Left lung (tissue), 10 donors: ENCODE measurements around the gene PARP11. TPM values are rescaled to one million over a fixed set of nuclear protein-coding genes. Genes with fewer than 3 reads are reported as not detected.

Source experiments
- ATAC-seq: fragments of 200-7000 bp; cut with Tn5 transposase; one replicate; pipeline ENCODE4 v1.9.1; 2020; ENCODE audit warnings: moderate library complexity
- DNase-seq, 4 donors: peaks; one replicate each; pipeline ENCODE4 v3.0.0-alpha.2; 2013 to 2020
- H3K27ac ChIP-seq, 2 donors: fragments of 200-600 bp; sonication (generic) in 1 of 2; one replicate each; pipeline versions ENCODE4 v1.5.0 to v1.8.0; 2020 to 2021
- H3K27me3 ChIP-seq, 2 donors: fragments of 200-600 bp; sonication (generic) in 1 of 2; one replicate each; pipeline versions ENCODE4 v1.5.0 to v1.8.0; 2020 to 2021
- H3K36me3 ChIP-seq, 2 donors: fragments of 200-600 bp; sonication (generic) in 1 of 2; one replicate each; pipeline versions ENCODE4 v1.5.0 to v1.8.0; 2020 to 2021
- H3K4me1 ChIP-seq, 2 donors: fragments of 200-600 bp; one replicate each; pipeline ENCODE4 v1.8.0; 2021
- H3K4me3 ChIP-seq, 2 donors: fragments of 200-600 bp; sonication (generic) in 1 of 2; one replicate each; pipeline versions ENCODE4 v1.5.0 to v1.8.0; 2020 to 2021; ENCODE audit warnings: mild to moderate bottlenecking in 1 of 2
- H3K9me3 ChIP-seq, 2 donors: fragments of 200-600 bp; sonication (generic) in 1 of 2; one replicate each; pipeline versions ENCODE4 v1.5.0 to v1.8.0; 2020 to 2021
- CTCF ChIP-seq, 2 donors: fragments of 200-600 bp; sonication (generic) in 1 of 2; IDR thresholded peaks; one replicate each; pipeline versions ENCODE4 v1.5.0 to v1.8.0; 2021; ENCODE audit warnings: antibody characterized with exemption in 2 of 2
- intact Hi-C, 2 donors: fragments of 100-400 bp; cut with DNase I; formaldehyde crosslinking; loops; one replicate each; pipeline versions ENCODE4 v1.11.2 to v1.14.2; 2022
- polyA plus RNA-seq, 6 donors: library from polyadenylated mRNA; unstranded; fragments of 120-200 nt; gene quantifications; one replicate each; pipeline ENCODE4 v1.2.1, GENCODE V29; 2013; ENCODE audit not compliant: insufficient read length in 6 of 6
- total RNA-seq, 2 donors: library from RNA; stranded (reverse); fragmentation: NEBNext Ultra II Directional; extraction: Animal tissue kit (Norgen Biotek cat#: 25700); gene quantifications; one replicate each; pipeline ENCODE4 v1.2.1, GENCODE V29; 2021
- donor health status: DM: no; HTN: yes; CAD: no.
- donor health status: DM: no; HTN: no; CAD: no.

The PARP11 gene
- total and polyA plus RNA-seq, 8 donors: 11.0 to 18.3 (median 15.9) TPM

DNA sequence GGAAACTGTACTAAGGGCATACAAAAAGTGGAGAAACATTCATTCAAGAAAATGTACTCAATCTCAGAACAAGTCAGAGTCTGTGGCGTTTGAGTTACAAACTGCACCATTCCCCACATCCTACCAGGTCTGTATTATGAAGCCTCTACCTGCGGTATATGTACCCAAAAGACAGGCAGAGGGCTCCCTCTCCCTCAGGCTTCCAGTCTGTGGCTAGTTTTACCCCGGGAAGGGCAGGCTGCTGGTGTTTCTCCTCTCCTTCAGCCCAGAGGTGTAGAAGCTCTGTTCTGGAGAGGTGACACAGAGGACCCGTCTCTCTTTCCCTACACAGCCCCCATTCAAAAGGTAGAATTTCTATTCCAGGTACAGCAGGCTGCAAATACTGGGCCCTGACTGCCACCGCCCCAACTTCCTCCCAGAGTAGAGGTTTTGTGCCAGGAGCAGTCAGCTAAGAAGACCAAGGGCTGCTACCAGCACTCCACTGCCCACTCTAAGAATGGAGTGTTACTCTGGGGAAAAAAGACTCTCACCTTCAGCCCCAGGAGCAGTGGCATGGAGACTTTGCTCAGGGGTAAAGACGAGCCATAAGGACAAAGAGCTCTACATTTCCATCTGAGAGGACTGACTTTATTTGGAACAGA is 39.4 kb downstream of the PARP11 start:
- Histone ChIP-seq H3K4me1 (peaks cover 0 to 5% of the 10 kb centered on the region in 2 donors), H3K36me3 (peaks cover 0 to 1% of the 10 kb centered on the region in 2 donors), H3K9me3 (no peaks in the 10 kb centered on the region), H3K4me3 (no peak overlapping the region), H3K27me3 (no peaks in the 10 kb centered on the region), H3K27ac (no peak overlapping the region)
- intact Hi-C loops: no loop called here
- TF ChIP-seq CTCF (IDR thresholded peaks at IDR 0.05): no peak
- no peak for DNase-seq
- ATAC-seq: no peak

DNA sequence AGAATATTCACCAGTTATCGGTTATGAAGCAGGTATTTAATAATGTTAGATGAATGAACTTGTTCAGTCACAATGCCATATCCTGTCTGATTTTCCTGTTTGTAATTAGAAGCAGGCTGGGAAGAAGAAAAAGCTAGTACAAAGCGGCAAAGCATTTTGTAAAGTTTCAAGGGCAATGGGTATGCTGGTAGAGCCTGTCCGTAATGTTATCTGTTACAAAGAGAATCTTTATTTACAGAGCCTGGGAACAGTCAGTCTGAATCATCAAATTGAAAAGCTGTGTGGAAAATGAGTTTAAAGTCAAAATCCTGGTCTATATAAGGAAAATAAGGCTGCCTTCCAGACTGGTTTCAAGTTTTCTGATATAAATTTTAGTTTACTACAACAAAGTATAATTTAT is 40.5 kb downstream of the PARP11 start:
- Histone ChIP-seq H3K27ac (no peak overlapping the region), H3K27me3 (no peaks in the 10 kb centered on the region), H3K4me3 (no peak overlapping the region), H3K36me3 (peaks cover 0 to 3% of the 10 kb centered on the region in 2 donors), H3K9me3 (no peaks in the 10 kb centered on the region), H3K4me1 (no peaks in the 10 kb centered on the region)
- TF ChIP-seq CTCF (IDR thresholded peaks at IDR 0.05): no peak
- intact Hi-C loops: no loop called here
- no peak for ATAC-seq
- no peak for DNase-seq

- TF ChIP-seq CTCF (IDR thresholded peaks at IDR 0.05): no peak
- H3K27me3 ChIP-seq: no peaks in the 10 kb centered on the region
Observed at GRCh38 chr12:3828888-3829287, 44.3 kb downstream of the PARP11 start.

DNA sequence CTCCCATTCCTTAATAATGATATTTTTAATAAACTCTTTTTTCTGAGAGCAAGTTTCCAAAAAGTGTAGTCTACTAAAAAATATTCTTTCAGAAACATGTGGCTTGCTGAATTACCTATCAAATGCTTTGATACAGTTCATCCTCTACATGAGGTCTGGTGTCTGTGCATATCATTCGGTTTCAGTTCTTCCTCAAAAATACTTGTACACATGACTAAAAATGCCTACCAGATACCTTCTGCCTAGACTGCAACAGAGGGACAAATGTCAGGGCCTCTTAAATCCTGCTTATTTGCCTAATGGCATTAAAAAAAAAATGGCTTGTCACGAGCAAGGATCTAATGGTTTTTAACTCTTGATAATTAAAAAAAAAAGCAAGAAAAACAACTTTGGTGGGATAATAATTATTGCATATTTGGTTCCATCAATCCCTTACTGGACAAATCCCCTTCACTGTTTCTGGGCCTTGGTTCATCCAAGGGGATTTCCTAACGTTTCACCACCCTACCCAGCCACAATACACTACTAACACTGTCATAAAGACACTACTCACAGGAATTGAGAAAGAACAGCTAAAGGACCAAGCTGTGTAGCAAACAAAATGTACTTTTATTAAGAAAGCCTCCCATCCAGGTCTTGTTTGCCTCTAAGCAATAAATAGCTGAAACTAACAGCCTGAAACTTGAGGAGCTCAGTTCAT is 45.7 kb downstream of the PARP11 start:
- H3K27ac ChIP-seq: no peak overlapping the region
- no peaks in the 10 kb centered on the region for H3K4me1 ChIP-seq
- intact Hi-C loops: no loop called here
- no peak overlapping the region for H3K4me3 ChIP-seq
- H3K27me3 ChIP-seq: no peaks in the 10 kb centered on the region
- no peak for DNase-seq
- TF ChIP-seq CTCF (IDR thresholded peaks at IDR 0.05): no peak
- no peaks in the 10 kb centered on the region for H3K9me3 ChIP-seq
- ATAC-seq: no peak
- peaks cover 0 to 27% of the 10 kb centered on the region in 2 donors for H3K36me3 ChIP-seq

More at GRCh38 chr12:3828888-3829287, 44.3 kb downstream of the PARP11 start:
- Histone ChIP-seq H3K36me3 (peaks cover 0 to 27% of the 10 kb centered on the region in 2 donors), H3K9me3 (no peaks in the 10 kb centered on the region), H3K27ac (no peak overlapping the region), H3K4me1 (no peaks in the 10 kb centered on the region), H3K4me3 (no peak overlapping the region)
- ATAC-seq (no peak), DNase-seq (no peak)
- intact Hi-C loops: no loop called here

- no peak overlapping the region for H3K4me3 ChIP-seq
- H3K9me3 ChIP-seq: no peaks in the 10 kb centered on the region
- H3K4me1 ChIP-seq: no peaks in the 10 kb centered on the region
- H3K36me3 ChIP-seq: peaks cover 0 to 44% of the 10 kb centered on the region in 2 donors
- no peak for ATAC-seq
- H3K27ac ChIP-seq: no peak overlapping the region
- DNase-seq: no peak
- no peak for TF ChIP-seq CTCF (IDR thresholded peaks at IDR 0.05)
- no peaks in the 10 kb centered on the region for H3K27me3 ChIP-seq
- intact Hi-C loops: no loop called here
Observed at GRCh38 chr12:3821441-3821840, 51.8 kb downstream of the PARP11 start.
